ENCODE data around the gene BEX1.

DNA sequence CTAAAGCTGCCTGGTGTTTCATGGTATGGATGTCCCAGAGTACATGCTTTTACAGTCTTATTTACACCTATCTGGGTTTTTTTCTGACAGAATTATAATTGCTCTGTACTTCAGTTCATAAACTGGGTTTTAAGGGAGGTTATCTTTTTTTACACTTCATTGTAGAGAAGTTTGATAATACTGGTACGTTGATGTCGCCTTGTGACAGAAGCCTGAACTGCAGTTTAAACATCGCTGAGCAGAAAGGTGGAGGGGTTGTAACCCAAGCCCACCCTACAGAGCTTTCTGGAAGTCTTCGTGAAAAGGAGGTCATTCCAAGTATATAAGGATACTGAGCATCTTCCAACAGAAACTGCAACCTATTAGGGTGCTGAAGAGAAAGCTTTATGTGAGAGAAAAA is 46.4 kb downstream of the BEX1 start:
- TF ChIP-seq POLR2A (IDR thresholded peaks at IDR 0.05): no peak
- TF ChIP-seq, protein P1, sequence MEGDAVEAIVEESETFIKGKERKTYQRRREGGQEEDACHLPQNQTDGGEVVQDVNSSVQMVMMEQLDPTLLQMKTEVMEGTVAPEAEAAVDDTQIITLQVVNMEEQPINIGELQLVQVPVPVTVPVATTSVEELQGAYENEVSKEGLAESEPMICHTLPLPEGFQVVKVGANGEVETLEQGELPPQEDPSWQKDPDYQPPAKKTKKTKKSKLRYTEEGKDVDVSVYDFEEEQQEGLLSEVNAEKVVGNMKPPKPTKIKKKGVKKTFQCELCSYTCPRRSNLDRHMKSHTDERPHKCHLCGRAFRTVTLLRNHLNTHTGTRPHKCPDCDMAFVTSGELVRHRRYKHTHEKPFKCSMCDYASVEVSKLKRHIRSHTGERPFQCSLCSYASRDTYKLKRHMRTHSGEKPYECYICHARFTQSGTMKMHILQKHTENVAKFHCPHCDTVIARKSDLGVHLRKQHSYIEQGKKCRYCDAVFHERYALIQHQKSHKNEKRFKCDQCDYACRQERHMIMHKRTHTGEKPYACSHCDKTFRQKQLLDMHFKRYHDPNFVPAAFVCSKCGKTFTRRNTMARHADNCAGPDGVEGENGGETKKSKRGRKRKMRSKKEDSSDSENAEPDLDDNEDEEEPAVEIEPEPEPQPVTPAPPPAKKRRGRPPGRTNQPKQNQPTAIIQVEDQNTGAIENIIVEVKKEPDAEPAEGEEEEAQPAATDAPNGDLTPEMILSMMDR (IDR thresholded peaks at IDR 0.05): no peak
- no peak for TF ChIP-seq POLR2AphosphoS5 (IDR thresholded peaks at IDR 0.05)
- TF ChIP-seq EP300 (IDR thresholded peaks at IDR 0.05): no peak

Measured in stomach (tissue), 4 donors.